ENCODE results near the gene COL5A1.

GRCh38 chr9:134640506-134641172, 964 bp upstream of the COL5A1 start:
- no peak for TF ChIP-seq POLR2A (IDR thresholded peaks at IDR 0.05)
- no peak for TF ChIP-seq CTCF (IDR thresholded peaks at IDR 0.05)
- TF ChIP-seq EP300 (IDR thresholded peaks at IDR 0.05), result no peak

Data from tibial nerve (tissue), 4 donors.